Natural killer cell (primary cell): ENCODE data around the gene FGR. TPM values are rescaled to one million over a fixed set of nuclear protein-coding genes. Genes with fewer than 3 reads are reported as not detected.
A peak's percentile ranks its signal among the peaks of the same experiment; 100 is the strongest.
"Not testable (repeated sequence)": the region's sequence is repeated elsewhere in the genome, so short reads cannot be mapped to it uniquely, and the experiment has no call there.

Experiments
- ATAC-seq, 3 donors: fragments of 150-1000 bp in 2 of 3; fragments of 200-7000 bp in 1 of 3; cut with Tn5 transposase; 1 replicate in 1 of 3; 2 replicates in 2 of 3; pipeline ENCODE4 v1.10.0; 2021; ENCODE audit warnings: mild to moderate bottlenecking in 2 of 3, moderate library complexity in 2 of 3
- DNase-seq, 2 donors: peaks; one replicate each; pipeline versions ENCODE4 v3.0.0 to v3.0.0-alpha.2; 2013 to 2021; ENCODE audit warnings: mixed read lengths in 1 of 2
- H3K27ac ChIP-seq: one replicate; pipeline ENCODE4 v1.5.1; 2013; ENCODE audit warnings: mild to moderate bottlenecking, low read length
- H3K27me3 ChIP-seq: one replicate; pipeline ENCODE4 v1.6.1; 2013; ENCODE audit warnings: low read length; ENCODE audit not compliant: control insufficient read depth, insufficient read depth
- H3K36me3 ChIP-seq: one replicate; pipeline ENCODE4 v1.6.1; 2013; ENCODE audit warnings: low read length; ENCODE audit not compliant: control insufficient read depth, insufficient read depth
- H3K4me1 ChIP-seq: one replicate; pipeline ENCODE4 v1.6.1; 2013; ENCODE audit warnings: low read length; ENCODE audit not compliant: control insufficient read depth, insufficient read depth
- H3K4me3 ChIP-seq: one replicate; pipeline ENCODE4 v1.5.1; 2013; ENCODE audit warnings: low read length
- H3K9me3 ChIP-seq: one replicate; pipeline ENCODE4 v1.6.1; 2013; ENCODE audit warnings: low read length; ENCODE audit not compliant: control insufficient read depth, insufficient read depth
- H3K27ac Mint-ChIP-seq, 2 donors: one replicate each; pipeline ENCODE4 v1.8.0; 2022; ENCODE audit warnings: mild to moderate bottlenecking in 2 of 2, mixed read lengths in 2 of 2, moderate library complexity in 1 of 2
- H3K27me3 Mint-ChIP-seq, 2 donors: one replicate each; pipeline ENCODE4 v1.8.0; 2022; ENCODE audit warnings: low read depth in 2 of 2, mixed read lengths in 2 of 2
- H3K36me3 Mint-ChIP-seq: one replicate; pipeline ENCODE4 v1.8.0; 2022; ENCODE audit warnings: mixed read lengths
- H3K4me1 Mint-ChIP-seq, 2 donors: one replicate each; pipeline ENCODE4 v1.8.0; 2022; ENCODE audit warnings: mixed read lengths in 2 of 2
- H3K4me3 Mint-ChIP-seq: one replicate; pipeline ENCODE4 v1.8.0; 2022; ENCODE audit warnings: mild to moderate bottlenecking, moderate library complexity, mixed read lengths
- H3K9me3 Mint-ChIP-seq, 2 donors: one replicate each; pipeline ENCODE4 v1.8.0; 2022; ENCODE audit warnings: mixed read lengths in 2 of 2
- WGBS: methylation state at CpG from one replicate; pipeline ENCODE4 v1.1.7; 2013; ENCODE audit warnings: missing lambda C conversion rate; ENCODE audit not compliant: insufficient coverage; 5-methylcytosine and 5-hydroxymethylcytosine counted together
- intact Hi-C: fragments of 100-400 bp; cut with micrococcal nuclease; formaldehyde crosslinking; loops from one replicate; pipeline ENCODE4 v1.14.2; 2022
- total RNA-seq, 4 donors: library from RNA; stranded (reverse); fragments of 120-200 nt in 1 of 4; gene quantifications; one replicate each; pipeline versions ENCODE4 v1.2.3 to v1.2.4, GENCODE V29; 2013 to 2022
- TF ChIP-seq, protein P1 (sequence below): fragments of 200-600 bp; IDR thresholded peaks from one replicate; pipeline ENCODE4 v1.8.0; 2022; ENCODE audit warnings: antibody characterized with exemption

Gene FGR
- total RNA-seq, 3 donors from 2014 or later (not counting 1 experiment from before 2014, with no cell fraction given): 353 to 452 (median 362) TPM

DNA sequence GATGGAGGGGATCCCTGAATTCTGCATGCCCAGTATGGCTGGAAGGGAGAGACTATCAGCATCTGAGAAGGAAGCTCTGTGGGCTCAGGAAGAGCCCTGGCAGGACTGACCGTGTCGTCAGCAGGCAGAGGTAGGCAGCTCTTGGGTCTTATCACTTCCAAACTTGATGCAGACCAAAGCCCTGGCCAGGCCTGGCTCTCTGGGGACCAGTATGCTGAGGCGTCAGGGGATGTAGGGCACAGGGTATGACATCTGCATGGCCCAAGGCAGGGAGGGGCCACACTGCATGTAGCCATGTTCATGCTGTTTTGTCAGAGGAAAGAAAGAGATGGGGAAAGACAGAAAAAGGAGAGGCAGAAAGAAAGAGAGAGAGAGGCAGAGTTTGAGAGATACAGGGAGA, 6.3 kb downstream of the FGR start:
- Mint-ChIP-seq H3K27me3 (no peaks in the 10 kb centered on the region), H3K4me1 (peaks cover 72% of the 10 kb centered on the region in 2 donors), H3K9me3 (no peaks in the 10 kb centered on the region), H3K27ac (peak overlapping the region; percentile 71 to 76), H3K4me3 (peak overlapping the region; percentile 3), H3K36me3 (no peaks in the 10 kb centered on the region)
- no peaks in the 10 kb centered on the region for H3K9me3 ChIP-seq
- H3K27me3 ChIP-seq: no peaks in the 10 kb centered on the region
- no peak for DNase-seq
- ATAC-seq: no peak
- peaks cover 98% of the 10 kb centered on the region for H3K4me1 ChIP-seq
- peaks cover 11% of the 10 kb centered on the region for H3K36me3 ChIP-seq
- TF ChIP-seq, protein P1, sequence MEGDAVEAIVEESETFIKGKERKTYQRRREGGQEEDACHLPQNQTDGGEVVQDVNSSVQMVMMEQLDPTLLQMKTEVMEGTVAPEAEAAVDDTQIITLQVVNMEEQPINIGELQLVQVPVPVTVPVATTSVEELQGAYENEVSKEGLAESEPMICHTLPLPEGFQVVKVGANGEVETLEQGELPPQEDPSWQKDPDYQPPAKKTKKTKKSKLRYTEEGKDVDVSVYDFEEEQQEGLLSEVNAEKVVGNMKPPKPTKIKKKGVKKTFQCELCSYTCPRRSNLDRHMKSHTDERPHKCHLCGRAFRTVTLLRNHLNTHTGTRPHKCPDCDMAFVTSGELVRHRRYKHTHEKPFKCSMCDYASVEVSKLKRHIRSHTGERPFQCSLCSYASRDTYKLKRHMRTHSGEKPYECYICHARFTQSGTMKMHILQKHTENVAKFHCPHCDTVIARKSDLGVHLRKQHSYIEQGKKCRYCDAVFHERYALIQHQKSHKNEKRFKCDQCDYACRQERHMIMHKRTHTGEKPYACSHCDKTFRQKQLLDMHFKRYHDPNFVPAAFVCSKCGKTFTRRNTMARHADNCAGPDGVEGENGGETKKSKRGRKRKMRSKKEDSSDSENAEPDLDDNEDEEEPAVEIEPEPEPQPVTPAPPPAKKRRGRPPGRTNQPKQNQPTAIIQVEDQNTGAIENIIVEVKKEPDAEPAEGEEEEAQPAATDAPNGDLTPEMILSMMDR: no peak
- intact Hi-C loops: no loop called here
- H3K27ac ChIP-seq: peak overlapping the region; percentile 54
- no peak overlapping the region for H3K4me3 ChIP-seq
- 30% methylated on average over 3 of the region's 3 CpGs for WGBS

- H3K27me3 ChIP-seq, H3K4me3 Mint-ChIP-seq, H3K4me3 ChIP-seq, ATAC-seq, H3K36me3 Mint-ChIP-seq, H3K9me3 ChIP-seq, DNase-seq, H3K27me3 Mint-ChIP-seq, H3K9me3 Mint-ChIP-seq, intact Hi-C loops, H3K27ac Mint-ChIP-seq: not testable (repeated sequence)
- Histone ChIP-seq H3K36me3 (peaks cover 20% of the 10 kb centered on the region), H3K27ac (peak overlapping the region; percentile 6), H3K4me1 (peaks cover 98% of the 10 kb centered on the region)
- H3K4me1 Mint-ChIP-seq: peaks cover 63 to 69% of the 10 kb centered on the region in 2 donors
- WGBS: 91% methylated on average over 4 of the region's 4 CpGs
These were observed 7.3 kb downstream of the FGR start for GRCh38 chr1:27627733-27628132.

- ATAC-seq (peak; percentile 43 to 65 (median 64)), DNase-seq (peak in 1 of 2 donors; percentile 42)
- Mint-ChIP-seq H3K27ac (no peak overlapping the region), H3K4me1 (peaks cover 60 to 67% of the 10 kb centered on the region in 2 donors), H3K36me3 (no peaks in the 10 kb centered on the region), H3K4me3 (no peak overlapping the region), H3K9me3 (no peaks in the 10 kb centered on the region), H3K27me3 (no peaks in the 10 kb centered on the region)
- WGBS: 41% methylated on average over 5 of the region's 5 CpGs
- Histone ChIP-seq H3K27ac (peak overlapping the region; percentile 90), H3K4me1 (peaks cover 98% of the 10 kb centered on the region), H3K36me3 (peaks cover 23% of the 10 kb centered on the region), H3K4me3 (peak overlapping the region; percentile 63), H3K27me3 (no peaks in the 10 kb centered on the region), H3K9me3 (no peaks in the 10 kb centered on the region)
- intact Hi-C loops: no loop called here
- TF ChIP-seq, protein P1: no peak
These were observed 7.9 kb downstream of the FGR start for GRCh38 chr1:27627061-27627460.

DNA sequence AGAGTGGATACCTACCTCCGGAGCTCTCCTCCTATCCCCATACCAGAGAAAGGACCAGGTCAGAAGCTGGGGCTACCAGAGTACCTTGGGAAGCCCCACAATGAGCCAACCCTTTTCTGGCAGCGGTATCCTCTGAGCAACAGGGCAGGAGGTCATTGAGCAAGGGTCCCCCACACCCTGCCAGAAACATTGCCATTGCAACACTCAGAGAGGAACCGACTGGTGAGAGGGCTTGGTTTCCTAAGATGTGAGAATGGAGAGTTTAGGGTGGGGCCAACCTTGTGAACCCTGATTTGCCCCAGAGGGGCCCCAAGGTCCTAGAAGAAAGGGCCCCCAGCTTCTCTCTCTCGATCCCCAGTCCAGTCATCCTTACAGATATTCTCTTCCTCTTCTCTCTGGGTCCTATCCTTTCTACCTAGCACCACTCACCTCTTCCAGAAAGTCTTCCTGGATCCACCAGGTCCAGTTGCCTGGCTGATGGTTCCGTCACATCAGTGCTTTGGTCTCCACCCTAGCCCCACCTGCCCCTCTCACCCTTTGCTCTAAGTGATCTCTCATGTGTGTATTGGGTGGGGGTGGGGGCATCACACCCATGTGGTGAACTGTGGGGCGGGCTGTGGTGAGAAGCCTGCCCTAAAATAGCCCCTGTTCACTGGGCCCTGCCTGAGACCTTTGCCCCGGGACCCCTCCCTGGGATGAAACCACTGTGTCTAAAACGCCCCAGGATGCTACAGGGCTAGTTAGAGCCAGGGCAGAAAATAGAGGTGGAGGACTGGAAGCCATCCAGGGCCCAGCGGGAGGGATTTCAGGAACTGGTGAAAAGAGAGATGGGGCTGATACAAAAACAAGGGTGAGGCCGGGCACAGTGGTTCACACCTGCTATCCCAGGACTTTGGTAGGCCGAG, 8.7 kb downstream of the FGR start:
- Mint-ChIP-seq H3K27me3 (no peaks in the 10 kb centered on the region), H3K4me1 (peaks cover 56 to 61% of the 10 kb centered on the region in 2 donors), H3K36me3 (no peaks in the 10 kb centered on the region), H3K27ac (no peak overlapping the region), H3K9me3 (no peaks in the 10 kb centered on the region), H3K4me3 (no peak overlapping the region)
- TF ChIP-seq, protein P1: no peak
- DNase-seq: peak in 1 of 2 donors; percentile 48
- Histone ChIP-seq H3K27me3 (no peaks in the 10 kb centered on the region), H3K27ac (peak overlapping the region; percentile 90), H3K4me3 (peak overlapping the region; percentile 63), H3K4me1 (peaks cover 98% of the 10 kb centered on the region), H3K36me3 (peaks cover 31% of the 10 kb centered on the region), H3K9me3 (no peaks in the 10 kb centered on the region)
- intact Hi-C loops: loop anchor here (1.0 kb wide), 1 partner anchor 17 kb away; no protein-coding TSS in a partner anchor
- 14% methylated on average over 10 of the region's 11 CpGs for WGBS
- ATAC-seq: peak; percentile 42 to 69 (median 52)
